ENCODE measurements around the gene EP400. TPM values are rescaled to one million over a fixed set of nuclear protein-coding genes. Genes with fewer than 3 reads are reported as not detected.
A peak's percentile ranks its signal among the peaks of the same experiment; 100 is the strongest.

The EP400 gene
- total and polyA plus RNA-seq, 2 of the 13 experiments (the other 11 are each of a cell fraction or from before 2014, with no cell fraction given): 4.9 to 5.0 TPM

DNA sequence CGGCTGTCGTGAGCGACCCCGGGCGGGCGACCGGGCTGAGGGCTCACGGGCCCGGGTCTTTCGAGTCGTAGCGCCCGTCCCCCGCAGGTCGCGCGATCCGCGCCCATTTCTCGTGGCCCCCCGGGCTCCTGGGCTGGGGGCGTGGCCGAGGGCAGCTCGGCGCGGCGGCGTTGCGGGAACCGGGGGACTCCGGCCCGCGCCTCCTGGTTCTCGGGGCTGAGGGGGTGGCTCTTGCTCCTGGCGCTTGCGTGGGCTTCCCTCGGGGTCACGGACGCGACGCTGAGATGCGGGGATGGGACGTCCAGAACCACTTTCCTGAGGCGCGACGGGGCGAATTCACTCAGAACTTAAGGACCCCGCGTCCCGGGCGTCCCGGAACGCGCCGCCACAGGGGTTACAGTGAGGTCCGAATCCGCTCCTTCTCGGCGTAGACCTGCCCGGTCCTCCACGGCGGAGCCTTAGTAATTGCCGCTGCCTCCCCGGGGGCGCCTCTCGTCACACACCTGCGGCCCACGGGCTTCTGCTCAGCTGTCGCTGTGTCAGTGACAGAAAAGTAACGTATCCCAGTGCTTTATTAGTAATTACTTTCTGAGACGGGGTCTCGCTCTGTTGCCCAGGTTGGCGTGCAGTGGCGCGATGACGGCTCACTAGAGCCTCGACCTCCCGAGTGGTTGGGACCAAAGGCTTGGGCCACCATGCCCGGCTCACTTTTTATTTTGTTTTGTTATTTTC lies 606 bp downstream of the EP400 start (continued):
- TF ChIP-seq CBX5 (CRISPR knock-in tag; IDR thresholded peaks at IDR 0.05; ENCODE audit: borderline replicate concordance) (no peak), ISX (CRISPR knock-in tag; conservative IDR thresholded peaks at IDR 0.05) (0 out of 2 replicates have a peak, but pooled peaks have one; percentile 59), ZNF121 (CRISPR knock-in tag; IDR thresholded peaks at IDR 0.05) (peak; percentile 89), EED (CRISPR knock-in tag; IDR thresholded peaks at IDR 0.05) (no peak), ZNF143 (CRISPR knock-in tag; IDR thresholded peaks at IDR 0.05) (0 out of 2 replicates have a peak, but pooled peaks have one; percentile 16), MEIS2 (CRISPR knock-in tag; IDR thresholded peaks at IDR 0.05) (no peak), ZNF124 (CRISPR knock-in tag; IDR thresholded peaks at IDR 0.05) (no peak), ZNF749 (CRISPR knock-in tag; IDR thresholded peaks at IDR 0.05; ENCODE audit: borderline replicate concordance) (no peak), SALL1 (CRISPR knock-in tag; IDR thresholded peaks at IDR 0.05) (0 out of 2 replicates have a peak, but pooled peaks have one; percentile 3), HMGA1 (CRISPR knock-in tag; conservative IDR thresholded peaks at IDR 0.05) (no peak), ZNF879 (CRISPR knock-in tag; IDR thresholded peaks at IDR 0.05) (0 out of 2 replicates have a peak, but pooled peaks have one; percentile 24), ZMYM4 (CRISPR knock-in tag; IDR thresholded peaks at IDR 0.05) (no peak), ZNF382 (CRISPR knock-in tag; IDR thresholded peaks at IDR 0.05; ENCODE audit: borderline replicate concordance) (no peak), ZFP36L2 (CRISPR knock-in tag; IDR thresholded peaks at IDR 0.05) (no peak), ZMAT3 (CRISPR knock-in tag; conservative IDR thresholded peaks at IDR 0.05) (0 out of 2 replicates have a peak, but pooled peaks have one; percentile 43), ZNF251 (CRISPR knock-in tag; IDR thresholded peaks at IDR 0.05) (no peak)
- TF ChIP-seq, protein P1, sequence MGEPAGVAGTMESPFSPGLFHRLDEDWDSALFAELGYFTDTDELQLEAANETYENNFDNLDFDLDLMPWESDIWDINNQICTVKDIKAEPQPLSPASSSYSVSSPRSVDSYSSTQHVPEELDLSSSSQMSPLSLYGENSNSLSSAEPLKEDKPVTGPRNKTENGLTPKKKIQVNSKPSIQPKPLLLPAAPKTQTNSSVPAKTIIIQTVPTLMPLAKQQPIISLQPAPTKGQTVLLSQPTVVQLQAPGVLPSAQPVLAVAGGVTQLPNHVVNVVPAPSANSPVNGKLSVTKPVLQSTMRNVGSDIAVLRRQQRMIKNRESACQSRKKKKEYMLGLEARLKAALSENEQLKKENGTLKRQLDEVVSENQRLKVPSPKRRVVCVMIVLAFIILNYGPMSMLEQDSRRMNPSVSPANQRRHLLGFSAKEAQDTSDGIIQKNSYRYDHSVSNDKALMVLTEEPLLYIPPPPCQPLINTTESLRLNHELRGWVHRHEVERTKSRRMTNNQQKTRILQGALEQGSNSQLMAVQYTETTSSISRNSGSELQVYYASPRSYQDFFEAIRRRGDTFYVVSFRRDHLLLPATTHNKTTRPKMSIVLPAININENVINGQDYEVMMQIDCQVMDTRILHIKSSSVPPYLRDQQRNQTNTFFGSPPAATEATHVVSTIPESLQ (CRISPR knock-in tag; conservative IDR thresholded peaks at IDR 0.05): no peak
- TF ChIP-seq, protein P2, sequence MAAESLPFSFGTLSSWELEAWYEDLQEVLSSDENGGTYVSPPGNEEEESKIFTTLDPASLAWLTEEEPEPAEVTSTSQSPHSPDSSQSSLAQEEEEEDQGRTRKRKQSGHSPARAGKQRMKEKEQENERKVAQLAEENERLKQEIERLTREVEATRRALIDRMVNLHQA (CRISPR knock-in tag; IDR thresholded peaks at IDR 0.05): no peak
- TF ChIP-seq, protein P3, sequence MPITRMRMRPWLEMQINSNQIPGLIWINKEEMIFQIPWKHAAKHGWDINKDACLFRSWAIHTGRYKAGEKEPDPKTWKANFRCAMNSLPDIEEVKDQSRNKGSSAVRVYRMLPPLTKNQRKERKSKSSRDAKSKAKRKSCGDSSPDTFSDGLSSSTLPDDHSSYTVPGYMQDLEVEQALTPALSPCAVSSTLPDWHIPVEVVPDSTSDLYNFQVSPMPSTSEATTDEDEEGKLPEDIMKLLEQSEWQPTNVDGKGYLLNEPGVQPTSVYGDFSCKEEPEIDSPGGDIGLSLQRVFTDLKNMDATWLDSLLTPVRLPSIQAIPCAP (CRISPR knock-in tag; IDR thresholded peaks at IDR 0.05; ENCODE audit: low read depth): no peak
- TF ChIP-seq, protein P4, sequence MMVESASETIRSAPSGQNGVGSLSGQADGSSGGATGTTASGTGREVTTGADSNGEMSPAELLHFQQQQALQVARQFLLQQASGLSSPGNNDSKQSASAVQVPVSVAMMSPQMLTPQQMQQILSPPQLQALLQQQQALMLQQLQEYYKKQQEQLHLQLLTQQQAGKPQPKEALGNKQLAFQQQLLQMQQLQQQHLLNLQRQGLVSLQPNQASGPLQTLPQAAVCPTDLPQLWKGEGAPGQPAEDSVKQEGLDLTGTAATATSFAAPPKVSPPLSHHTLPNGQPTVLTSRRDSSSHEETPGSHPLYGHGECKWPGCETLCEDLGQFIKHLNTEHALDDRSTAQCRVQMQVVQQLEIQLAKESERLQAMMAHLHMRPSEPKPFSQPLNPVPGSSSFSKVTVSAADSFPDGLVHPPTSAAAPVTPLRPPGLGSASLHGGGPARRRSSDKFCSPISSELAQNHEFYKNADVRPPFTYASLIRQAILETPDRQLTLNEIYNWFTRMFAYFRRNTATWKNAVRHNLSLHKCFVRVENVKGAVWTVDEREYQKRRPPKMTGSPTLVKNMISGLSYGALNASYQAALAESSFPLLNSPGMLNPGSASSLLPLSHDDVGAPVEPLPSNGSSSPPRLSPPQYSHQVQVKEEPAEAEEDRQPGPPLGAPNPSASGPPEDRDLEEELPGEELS (CRISPR knock-in tag; IDR thresholded peaks at IDR 0.05): no peak
- TF ChIP-seq, protein P5, sequence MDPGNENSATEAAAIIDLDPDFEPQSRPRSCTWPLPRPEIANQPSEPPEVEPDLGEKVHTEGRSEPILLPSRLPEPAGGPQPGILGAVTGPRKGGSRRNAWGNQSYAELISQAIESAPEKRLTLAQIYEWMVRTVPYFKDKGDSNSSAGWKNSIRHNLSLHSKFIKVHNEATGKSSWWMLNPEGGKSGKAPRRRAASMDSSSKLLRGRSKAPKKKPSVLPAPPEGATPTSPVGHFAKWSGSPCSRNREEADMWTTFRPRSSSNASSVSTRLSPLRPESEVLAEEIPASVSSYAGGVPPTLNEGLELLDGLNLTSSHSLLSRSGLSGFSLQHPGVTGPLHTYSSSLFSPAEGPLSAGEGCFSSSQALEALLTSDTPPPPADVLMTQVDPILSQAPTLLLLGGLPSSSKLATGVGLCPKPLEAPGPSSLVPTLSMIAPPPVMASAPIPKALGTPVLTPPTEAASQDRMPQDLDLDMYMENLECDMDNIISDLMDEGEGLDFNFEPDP (CRISPR knock-in tag; conservative IDR thresholded peaks at IDR 0.05): 0 out of 2 replicates have a peak, but pooled peaks have one; percentile 91
- TF ChIP-seq, protein P6, sequence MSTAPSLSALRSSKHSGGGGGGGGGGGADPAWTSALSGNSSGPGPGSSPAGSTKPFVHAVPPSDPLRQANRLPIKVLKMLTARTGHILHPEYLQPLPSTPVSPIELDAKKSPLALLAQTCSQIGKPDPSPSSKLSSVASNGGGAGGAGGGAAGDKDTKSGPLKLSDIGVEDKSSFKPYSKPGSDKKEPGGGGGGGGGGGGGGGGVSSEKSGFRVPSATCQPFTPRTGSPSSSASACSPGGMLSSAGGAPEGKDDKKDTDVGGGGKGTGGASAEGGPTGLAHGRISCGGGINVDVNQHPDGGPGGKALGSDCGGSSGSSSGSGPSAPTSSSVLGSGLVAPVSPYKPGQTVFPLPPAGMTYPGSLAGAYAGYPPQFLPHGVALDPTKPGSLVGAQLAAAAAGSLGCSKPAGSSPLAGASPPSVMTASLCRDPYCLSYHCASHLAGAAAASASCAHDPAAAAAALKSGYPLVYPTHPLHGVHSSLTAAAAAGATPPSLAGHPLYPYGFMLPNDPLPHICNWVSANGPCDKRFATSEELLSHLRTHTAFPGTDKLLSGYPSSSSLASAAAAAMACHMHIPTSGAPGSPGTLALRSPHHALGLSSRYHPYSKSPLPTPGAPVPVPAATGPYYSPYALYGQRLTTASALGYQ (CRISPR knock-in tag; IDR thresholded peaks at IDR 0.05): 0 out of 2 replicates have a peak, but pooled peaks have one; percentile 32
